Mesenteric fat pad (tissue), 1 donor: ENCODE data around the gene RTN4RL1. TPM values are rescaled to one million over a fixed set of nuclear protein-coding genes. Genes with fewer than 3 reads are reported as not detected.

Experiments
- DNase-seq: peaks from one replicate; pipeline ENCODE4 v3.0.0-alpha.2; 2020; ENCODE audit warnings: low spot score
- long read RNA-seq: library from polyadenylated mRNA; unstranded; transcript quantifications from one replicate; pipeline ENCODE4 v2.0.0, GENCODE V29; 2020
- total RNA-seq: library from RNA; stranded (reverse); fragmentation: NEBNext Ultra II Directional; extraction: Animal tissue kit (Norgen Biotek cat#: 25700); gene quantifications from one replicate; pipeline ENCODE4 v1.2.1, GENCODE V29; 2021
- donor health status: DM: yes; HTN: yes; CAD: no.

RTN4RL1 gene, protein sequence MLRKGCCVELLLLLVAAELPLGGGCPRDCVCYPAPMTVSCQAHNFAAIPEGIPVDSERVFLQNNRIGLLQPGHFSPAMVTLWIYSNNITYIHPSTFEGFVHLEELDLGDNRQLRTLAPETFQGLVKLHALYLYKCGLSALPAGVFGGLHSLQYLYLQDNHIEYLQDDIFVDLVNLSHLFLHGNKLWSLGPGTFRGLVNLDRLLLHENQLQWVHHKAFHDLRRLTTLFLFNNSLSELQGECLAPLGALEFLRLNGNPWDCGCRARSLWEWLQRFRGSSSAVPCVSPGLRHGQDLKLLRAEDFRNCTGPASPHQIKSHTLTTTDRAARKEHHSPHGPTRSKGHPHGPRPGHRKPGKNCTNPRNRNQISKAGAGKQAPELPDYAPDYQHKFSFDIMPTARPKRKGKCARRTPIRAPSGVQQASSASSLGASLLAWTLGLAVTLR
- 11.2 TPM for total RNA-seq
- long read RNA-seq: 0 reads

DNA sequence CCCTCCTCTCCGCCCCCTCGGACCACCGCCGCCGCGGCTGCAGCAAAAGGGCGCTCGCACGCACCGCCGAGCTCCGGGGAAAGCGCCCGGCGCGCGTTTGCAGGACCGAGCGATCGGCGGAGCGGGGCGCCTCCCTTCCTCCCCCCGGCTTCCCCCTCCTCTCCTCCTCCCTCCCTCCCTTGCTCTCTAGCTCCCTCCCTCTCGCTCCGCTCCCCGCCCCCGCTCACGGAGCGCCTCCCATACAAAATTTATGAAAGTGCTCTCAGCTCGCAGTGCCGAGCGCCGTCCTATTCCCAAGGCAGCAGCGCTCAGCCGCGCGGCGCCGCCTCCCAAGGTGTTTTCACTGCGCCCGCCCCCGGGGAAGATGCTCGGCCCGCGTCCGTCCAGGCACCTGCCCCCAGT, at the start of gene RTN4RL1:
Gene RTN4RL1, minus strand, starts transcription at position 115 of the 402 bp plus-strand sequence. CDS start 469 bp downstream, outside the sequence.
- DNase-seq: no peak

DNA sequence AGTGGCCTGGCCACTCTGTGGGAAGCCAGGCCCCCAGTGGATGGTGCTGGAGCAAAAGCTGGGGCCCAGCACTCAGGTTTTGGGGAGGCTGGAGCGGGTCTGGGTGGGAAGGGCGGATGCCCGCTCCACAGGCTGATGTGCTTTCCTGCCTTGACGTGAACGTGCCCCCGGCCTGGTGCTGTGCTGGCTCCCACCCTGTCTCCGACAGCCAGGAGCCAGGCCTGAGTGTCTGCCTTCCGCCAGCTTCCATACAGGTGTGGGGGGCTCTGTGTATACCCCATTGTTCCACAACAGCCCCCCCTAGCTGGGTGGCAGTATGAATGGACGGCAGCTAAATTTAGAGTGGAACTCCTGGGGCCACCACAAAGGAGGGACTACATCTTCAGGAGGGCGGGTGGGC, 49.8 kb upstream of the RTN4RL1 start:
- DNase-seq: no peak

DNA sequence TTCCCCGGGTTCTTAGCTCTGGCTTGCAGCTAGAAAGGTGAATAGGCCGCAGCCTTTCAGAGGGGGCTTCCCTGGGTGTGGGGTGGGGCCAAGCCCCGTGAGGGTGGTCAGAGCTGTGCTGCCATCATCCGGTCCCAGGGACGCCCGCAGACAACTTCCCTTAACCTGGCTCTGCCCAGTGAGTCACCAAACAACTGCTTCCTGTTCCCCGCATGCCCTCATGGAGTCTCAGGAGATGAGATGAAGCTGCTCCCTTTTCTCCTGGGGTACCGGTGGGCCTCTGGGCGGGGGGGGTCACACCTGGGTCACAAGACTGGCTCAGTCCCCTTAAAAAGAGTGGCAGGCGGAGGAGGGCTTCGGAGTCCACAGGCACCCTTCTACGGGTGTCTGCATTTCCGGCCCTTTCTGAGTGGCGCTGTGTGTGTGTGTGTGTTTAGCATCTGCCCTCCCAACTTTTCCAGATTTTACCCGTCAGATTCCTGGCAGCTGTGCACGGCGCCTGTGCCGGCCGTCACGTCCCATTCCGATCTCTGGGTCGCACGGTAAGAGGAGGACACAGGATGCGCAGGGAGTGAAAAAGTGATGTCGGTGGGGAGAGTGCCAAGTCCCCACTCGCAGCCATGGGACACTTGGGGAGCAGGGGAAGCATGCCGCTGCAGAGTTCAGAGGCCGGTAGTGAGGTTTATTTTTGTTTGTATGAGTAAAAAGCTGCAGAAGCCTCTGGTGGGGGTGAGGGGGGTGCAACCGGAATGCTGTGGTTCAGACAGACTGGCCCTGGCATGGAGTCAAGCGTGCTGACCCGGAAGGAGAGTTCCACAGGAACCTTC, 46.5 kb upstream of the RTN4RL1 start:
- no peak for DNase-seq

DNA sequence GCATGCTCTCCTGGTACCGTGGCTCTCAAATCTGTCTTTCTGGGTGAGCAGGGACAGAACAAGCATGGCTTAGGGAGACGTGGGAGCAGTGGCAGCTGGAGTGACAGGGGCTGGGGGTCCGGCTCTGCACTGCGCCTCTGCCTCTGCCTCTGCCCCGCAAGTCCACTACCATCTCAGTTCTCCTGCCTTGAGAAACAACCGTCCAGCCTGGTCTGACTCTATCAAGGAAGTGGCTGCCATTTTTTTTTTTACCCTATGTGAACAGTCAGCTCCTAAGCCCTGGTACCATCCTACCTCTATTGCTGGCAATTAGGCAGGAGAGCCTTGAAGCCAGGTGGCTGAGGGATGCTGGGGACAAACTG, 45.9 kb upstream of the RTN4RL1 start:
- DNase-seq: no peak

DNA sequence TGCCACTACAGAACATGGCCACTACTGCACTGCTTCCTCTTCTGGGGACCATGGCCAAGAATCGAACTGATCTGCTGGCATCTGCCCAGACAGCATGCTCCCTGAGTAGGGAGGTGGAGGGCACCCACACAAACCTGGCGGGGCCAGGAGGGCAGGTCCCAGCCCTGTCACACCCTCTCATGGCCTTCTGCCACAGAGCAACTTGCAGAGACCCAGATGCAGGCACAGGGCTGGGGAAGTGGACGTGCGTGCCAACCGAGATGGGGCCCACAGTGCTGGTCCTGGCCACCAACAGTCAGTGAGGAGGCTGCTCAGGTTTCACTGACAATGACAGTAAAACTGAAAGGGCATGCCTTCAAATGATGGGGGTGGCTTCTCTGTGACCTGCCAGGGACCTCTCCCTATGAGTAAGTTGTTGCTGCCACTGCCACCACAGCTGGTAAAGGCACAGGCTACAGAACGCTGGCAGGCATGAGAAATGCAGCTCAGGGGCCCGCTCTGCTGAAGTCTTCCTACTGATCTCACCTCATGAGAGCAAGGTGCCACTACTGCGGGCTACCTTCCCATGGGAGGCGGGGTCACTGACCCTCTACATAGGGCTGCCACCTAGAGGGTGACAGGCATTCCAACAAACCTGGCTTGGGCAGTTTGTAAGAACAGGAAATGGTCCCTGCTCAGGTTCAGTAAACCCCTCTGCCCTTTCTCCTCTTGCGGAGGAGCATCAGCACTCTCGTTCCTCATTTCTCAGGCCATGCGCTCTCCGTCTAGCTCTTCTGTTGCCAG, 45.3 kb upstream of the RTN4RL1 start:
- DNase-seq: no peak

DNA sequence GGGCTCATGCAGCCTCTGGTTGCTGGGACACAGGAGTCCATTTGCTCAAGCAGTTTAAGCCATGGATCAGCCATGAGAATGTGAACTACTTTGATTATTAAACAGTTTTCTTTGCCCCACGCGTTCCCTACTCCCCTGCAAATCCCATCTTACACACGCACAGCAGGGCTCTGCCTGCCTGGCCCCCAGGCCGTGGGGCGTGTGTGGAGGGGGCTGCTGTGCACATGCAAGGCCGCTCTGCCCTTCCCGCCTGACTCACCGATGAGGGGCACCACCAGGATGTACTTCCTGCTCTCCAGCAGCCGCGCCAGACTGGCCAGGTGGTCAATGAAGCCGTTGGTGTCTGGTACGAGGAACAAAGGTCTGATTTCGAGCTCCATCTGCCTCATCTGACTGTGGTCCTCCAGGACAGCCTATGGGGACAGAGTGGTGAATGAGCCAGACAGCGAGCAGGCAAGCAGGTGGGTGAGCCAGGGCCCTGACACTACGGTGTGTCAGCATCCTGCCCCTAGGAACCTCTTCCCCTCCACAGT, 43.5 kb upstream of the RTN4RL1 start:
- DNase-seq: no peak

DNA sequence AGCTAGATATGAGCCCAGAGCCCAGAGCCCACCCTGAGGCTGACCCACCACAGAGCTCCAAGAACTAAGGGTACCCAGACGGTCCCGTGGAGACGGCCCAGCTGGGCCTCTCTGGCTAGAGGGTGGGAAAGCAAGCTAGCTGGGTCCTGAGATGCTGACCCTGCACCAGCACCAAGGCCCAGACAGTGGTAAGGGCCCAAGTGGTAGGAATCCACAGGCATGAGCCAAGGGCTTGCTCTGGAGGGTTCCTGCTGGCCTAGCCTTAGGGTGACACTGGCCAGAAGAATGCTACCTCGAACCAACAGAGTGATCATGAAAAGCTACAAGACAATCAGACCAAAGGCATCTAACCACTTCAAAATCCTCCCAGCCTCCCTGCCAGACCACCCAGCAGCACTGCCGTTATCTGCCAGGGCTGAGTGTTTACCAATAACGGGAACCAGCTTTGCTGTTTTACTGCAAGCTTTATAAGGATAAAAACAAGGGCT, 42.9 kb upstream of the RTN4RL1 start:
- no peak for DNase-seq

DNA sequence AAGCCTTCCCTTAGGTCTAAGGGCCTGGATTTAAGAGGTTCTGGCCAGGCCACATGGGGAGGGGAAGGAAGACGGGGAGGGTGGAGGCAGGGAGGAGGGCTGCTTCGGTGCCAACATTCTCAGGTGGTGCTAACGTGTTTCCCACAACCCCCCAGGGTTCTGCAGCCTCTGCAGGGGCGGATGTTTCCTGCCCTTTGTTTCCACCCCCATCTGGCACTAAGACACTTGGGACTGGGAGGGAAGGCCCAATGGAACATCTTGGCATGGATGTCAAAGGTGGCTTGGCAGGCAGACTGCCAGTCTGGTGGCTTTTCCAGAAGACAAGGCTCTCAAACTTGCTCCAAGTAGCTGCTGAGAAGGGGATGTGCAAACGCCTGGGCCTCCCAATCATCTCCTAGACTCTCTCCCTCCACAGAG, 42.5 kb upstream of the RTN4RL1 start:
- no peak for DNase-seq

DNA sequence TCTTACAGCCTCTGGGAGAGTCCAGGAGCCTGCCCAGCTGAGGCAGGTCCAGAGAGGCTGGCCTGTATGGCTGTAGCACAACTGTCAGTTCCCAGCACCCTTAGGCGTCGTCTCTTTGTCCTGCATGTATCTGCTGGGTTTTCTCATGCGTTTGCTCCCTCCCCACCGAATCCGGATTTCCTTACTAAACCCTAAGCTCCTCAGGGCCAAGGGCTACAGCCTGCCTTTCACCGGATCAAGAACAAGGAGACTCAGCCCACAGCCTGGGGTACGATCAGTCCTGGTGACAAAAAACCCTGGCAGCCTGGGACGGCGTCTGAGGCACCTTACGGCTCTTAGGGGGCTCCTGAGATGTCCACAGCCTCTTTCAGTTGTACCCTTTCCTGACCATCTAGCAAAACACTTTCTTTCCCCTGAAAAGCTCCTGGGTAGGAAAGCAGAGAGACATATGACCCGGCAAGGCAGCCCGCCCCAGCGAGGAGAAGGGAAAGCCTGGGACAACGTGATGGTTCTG, 42.0 kb upstream of the RTN4RL1 start:
- no peak for DNase-seq

DNA sequence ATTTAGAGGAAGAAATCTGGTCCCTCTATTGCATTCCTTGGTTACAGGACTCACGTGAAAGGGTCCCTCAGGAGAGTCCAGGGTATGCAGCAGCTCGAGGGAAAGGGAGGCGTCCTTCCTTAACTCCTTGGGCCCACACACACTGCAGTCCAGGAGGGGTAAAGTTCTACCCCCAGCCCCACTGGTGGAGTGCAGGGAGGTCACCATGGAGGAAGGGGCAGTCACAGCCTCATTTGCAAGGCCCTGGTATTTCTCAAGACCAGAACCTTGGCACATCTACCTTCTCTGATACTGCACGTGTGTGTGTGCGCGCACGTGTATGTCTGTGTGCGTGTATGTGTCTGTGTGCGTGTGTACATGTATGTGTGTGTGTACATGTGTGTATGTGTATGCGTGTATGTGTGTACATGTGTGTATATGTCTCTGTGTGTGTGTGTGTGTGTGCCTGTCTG, 40.8 kb upstream of the RTN4RL1 start:
- DNase-seq: no peak

DNA sequence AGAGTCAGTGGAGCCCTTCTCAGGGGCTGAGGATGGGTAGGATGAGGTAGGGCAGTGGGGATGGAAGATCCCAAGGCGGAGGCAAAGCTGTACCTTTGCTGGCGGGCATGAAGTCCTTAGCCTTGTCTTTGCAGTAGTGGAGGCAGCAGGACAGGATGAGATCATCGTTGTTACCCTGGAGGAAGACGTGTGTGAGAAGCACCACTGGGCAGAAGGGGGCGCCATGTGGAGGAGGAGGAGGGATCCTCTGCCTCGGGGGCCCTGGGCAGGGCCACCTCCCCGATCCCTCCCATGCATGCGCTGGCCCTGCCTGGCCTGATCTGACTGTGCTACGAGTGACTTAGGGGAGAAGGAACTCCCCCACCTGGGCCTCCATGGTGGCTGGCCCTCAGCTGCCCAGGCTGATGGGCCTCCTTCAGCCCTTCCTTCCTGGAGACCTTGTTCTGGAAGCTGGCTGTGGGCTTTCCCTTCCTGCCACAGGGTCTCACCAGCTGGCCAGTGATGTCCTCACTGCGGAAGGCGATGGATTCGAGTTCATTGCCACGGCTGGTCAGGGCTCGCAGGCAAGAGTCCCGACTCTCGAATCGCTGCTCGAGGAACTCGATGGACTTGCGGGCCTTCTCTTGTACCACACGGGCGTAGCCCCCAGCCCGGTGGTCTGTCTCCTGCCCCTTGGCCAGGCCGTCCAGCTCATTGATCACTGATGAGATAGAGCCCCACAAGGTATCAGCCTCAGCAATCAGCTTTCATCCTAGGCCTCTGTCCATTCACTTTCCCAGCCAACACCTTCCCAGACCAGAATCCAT, 40.0 kb upstream of the RTN4RL1 start:
- no peak for DNase-seq

DNA sequence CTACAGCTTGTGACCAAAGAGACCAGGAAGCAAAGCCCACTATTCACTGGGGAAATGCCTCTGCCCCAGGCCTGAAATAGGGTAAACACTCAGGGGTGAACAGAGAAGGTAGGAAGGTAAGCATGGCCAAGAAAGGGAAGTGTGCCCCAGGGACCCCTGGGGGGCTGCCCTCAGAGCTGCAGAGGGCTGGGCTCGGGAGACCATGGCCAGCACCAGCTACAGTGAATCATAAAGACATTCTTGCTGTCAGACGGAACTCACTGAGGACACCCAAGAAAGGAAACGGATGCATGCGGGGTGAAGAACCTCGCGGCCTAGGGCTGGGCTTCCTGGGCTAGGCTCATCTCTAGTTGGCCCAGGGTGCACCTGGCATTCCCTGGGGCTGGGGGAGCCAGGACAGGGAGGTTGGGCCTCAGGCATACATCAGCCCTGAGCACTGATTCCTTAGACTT, 39.4 kb upstream of the RTN4RL1 start:
- no peak for DNase-seq

DNA sequence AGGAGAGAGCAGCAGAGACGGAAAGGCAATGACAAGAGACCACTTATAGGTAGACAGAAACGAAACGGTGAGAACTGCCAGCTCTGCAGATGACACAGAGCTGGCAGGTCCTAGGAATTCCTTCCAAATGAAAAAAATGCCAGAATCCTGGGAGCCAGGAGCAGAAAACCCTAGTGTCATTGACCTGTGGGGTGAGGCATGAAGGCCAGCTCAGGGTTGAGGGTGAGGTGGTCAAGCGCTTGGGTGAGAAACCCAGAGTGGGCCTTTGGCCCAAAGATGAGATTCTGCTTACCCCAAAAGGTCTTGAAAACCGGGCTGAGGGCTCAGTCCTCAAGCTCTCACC, 39.0 kb upstream of the RTN4RL1 start:
- no peak for DNase-seq

DNA sequence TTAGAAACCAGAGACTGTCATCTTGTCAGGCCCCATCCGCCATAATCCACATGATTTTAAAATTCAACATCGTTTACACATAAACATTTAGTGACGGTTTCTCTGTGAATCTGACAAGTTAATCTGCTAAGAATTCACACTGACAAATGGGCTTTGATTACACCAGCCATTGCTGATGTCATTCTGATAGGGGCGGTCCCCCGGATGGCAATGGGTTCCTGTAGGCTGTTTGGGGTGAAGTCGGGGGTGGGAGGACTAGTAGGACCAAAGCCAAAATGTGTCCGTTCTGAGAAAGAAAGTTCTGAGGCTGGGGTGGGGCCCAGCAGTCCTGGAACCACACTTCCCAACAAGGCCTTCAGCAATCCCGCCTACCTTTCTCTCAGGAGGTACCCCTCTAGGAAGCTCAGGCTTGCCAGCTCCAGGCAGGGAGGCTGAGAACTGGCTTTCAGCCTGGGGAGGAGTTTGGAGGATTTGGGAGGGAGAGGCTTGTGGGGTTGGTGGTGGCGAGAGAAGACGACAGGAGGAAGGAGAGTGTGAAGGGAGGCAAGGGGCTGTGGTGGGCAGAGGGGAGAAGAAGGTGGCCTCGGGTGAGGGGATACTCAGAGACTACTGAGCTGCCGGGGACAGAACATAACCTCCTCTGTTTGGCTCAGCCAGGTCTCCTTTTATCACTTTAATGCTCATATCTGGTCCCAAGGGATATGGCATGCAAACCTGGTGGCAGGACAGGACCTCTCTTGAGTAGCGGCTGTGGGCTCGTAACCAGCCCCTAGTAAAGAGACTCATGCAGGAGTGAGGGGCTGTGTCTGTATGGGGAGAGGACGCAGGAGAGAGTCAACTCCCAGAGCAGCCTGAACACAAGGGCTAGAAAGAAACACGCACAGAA, 38.4 kb upstream of the RTN4RL1 start:
- no peak for DNase-seq

DNA sequence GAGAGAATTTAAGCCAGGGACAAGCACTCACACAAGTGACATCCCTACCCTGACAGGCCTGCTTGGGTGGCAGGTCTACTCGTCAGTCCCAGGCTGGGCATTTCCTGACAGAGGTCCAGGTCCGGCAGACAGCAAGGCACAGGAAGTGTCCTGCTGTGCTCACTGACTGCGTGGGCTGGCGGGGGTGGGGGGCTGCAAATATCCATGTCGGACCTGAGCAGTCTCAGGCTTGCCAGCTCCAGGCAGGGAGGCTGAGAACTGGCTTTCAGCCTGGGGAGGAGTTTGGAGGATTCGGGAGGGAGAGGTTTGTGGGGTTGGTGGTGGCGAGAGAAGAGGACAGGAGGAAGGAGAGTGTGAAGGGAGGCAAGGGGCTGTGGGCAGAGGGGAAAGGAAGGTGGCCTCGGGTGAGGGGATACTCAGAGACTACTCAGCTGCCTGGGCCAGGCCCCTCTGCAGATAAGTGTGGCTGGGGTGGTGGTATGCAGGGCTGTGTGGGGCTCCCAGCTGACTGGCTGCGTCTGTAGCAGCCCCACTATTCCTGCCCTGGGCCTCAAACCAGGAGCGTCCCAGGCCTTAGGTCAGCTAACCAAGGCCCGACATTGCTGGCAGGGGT, 37.5 kb upstream of the RTN4RL1 start:
- no peak for DNase-seq

DNA sequence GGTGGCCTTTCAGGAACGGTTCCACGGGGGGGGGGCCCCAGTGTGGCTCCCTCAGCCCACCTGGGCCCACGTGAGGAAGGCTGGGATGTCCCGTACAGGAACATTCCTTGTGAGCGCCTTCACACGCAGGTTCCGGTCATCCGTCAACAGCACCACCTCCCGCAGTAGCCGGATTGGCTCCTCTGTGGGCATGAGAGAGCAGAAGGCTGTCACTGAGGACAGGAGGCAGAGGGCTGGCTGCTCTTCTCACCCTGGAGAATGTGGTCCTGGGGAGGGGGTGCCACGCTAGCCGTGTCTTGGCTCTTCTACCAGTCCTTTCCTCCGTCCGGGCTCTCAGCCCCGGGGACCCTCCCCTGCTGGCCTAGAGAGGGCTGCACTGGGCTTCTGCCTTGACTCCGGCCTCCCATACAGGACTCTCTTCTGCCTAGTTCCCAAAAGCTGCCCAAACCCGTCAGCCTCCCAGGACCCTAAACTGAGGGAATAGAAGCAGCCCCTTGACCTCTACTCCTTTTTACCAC, 36.4 kb upstream of the RTN4RL1 start:
- DNase-seq: no peak

DNA sequence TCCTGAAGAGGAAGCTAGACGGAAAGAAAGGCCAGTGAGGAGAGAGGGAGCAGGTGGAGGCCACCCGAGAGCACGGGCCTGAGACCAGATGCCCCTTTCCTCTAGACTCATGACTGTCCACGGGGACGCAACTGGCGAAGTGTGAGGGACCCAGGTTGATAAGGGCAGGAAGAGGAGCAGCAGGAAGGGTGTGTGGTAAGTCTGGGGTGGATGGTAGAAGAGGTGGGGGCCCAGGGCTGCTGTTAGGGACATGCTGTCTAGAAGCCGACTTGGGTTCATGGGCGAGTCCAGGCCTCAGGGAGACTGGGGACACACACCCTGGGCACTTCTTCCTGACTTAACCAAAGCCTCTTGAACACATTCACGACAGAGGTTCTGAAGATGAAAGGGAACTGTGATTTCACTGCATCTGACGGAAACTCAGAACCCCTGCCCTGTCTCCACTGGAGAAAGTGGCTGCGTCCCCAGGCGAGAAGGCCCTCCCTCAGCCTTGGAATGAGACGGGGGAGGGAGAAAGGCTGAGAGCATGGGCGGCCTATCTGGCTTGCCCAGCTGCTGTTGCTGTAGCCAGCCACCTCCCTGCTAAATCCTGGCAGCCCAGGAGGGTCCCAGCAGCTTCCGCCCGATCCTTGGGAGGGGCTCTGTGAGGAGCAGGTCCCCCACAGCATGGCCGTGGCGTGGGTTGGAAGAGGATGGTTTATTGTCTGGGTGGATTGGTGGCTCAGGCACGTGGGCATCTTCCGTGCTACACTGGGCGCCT, 35.7 kb upstream of the RTN4RL1 start:
- no peak for DNase-seq

DNA sequence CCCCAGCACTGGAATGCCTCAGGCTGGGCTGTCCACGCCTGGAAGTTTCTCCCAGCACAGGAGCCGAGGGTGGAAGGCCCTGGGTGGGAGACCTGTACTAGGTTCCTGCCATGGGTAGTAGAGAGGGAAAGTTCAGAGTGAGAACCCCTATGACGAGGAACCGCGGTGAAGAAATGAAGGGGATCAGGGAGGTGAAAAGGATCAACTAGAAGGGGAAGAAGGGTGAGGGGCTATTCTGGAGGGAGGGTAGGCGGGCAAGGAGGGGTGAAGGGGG, 35.2 kb upstream of the RTN4RL1 start:
- DNase-seq: no peak
